NCI-H2107 treated with DMSO at 0.1 percent for 48 hours (cell line): ENCODE data around the gene ETFBKMT.
"Not testable (repeated sequence)": the region's sequence is repeated elsewhere in the genome, so short reads cannot be mapped to it uniquely, and the experiment has no call there.

ENCODE experiments used
- DNase-seq: peaks from one replicate; lab custom pipeline; 2025; ENCODE audit not compliant: unreplicated experiment; lab: John Stamatoyannopoulos, UW

The ETFBKMT gene

DNA sequence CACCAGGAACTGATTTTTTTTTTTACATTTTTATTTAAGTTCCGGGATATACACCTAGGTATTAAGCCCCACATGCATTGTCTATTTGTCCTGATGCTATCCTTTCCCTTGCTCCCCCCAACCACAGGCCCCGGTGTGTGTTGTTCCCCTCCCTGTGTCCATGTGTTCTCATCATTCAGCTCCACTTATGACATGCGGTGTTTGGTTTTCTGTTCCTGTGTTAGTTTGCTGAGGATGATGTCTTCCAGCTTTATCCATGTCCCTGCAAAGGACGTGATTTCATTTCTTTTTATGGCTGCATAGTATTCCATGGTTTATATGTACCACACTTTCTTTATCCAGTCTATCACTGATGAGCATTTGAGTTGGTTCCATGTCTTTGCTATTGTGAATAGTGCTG is 57.5 kb downstream of the ETFBKMT start:
- not testable (repeated sequence) for DNase-seq

DNA sequence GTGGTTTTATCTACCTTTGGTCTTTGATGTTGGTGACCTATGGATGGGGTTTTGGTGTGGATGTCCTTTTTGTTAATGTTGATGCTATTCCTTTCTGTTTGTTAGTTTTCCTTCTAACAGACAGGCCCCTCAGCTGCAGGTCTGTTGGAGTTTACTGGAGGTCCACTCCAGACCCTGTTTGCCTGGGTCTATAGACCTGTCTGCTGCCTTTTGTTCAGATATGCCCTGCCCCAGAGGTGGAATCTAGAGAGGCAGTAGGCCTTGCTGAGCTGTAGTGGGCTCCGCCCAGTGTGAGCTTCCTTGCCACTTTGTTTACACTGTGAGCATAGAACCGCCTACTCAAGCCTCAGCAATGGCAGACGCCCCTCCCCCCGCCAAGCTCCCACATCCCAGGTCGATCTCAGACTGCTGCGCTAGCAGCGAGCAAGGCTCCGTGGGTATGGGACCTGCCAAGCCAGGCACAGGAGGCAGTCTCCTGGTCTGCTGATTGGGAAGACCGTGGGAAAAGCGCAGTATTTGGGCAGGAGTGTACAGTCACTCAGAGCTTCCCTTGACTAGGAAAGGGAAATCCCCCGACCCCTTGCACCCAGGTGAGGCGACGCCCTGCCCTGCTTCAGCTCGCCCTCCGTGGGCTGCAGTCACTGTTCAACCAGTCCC is 59.2 kb downstream of the ETFBKMT start:
- DNase-seq: not testable (repeated sequence)

DNA sequence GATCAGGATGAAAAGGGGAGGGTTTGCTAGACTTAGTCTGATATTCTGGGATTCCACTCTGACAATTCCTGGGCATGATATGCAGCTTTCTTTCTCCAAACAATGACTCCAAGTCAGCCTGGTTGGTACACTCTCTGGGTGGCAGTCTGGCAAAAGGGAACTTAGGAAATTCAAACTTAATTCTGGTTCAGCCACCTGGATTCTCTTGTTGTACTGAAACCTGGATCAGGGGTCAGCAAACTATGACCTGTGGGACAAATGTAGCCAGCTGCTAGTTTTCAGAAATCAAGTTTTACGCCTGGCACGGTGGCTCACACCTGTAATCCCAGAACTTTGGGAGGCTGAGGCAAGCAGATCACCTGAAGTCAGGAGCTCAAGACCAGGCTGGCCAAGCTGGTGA is 63.1 kb downstream of the ETFBKMT start:
- no peak for DNase-seq
